Mucosa of descending colon (tissue), 3 donors: ENCODE measurements around the gene ST3GAL4. TPM values are rescaled to one million over a fixed set of nuclear protein-coding genes. Genes with fewer than 3 reads are reported as not detected.

ENCODE experiments used
- ATAC-seq: fragments of 200-7000 bp; cut with Tn5 transposase; one replicate; pipeline ENCODE4 v1.9.1; 2020; ENCODE audit warnings: mild to moderate bottlenecking, moderate library complexity
- DNase-seq, 3 donors: peaks; one replicate each; pipeline ENCODE4 v3.0.0-alpha.2; 2020
- H3K36me3 ChIP-seq: fragments of 200-600 bp; one replicate; pipeline ENCODE4 v1.8.0; 2021; ENCODE audit warnings: low read depth, mild to moderate bottlenecking
- H3K4me1 ChIP-seq: fragments of 200-600 bp; one replicate; pipeline ENCODE4 v1.8.0; 2021; ENCODE audit warnings: low read depth, mild to moderate bottlenecking
- H3K4me3 ChIP-seq: fragments of 200-600 bp; one replicate; pipeline ENCODE4 v1.8.0; 2021; ENCODE audit warnings: mild to moderate bottlenecking
- H3K9me3 ChIP-seq: fragments of 200-600 bp; one replicate; pipeline ENCODE4 v1.8.0; 2021; ENCODE audit warnings: mild to moderate bottlenecking
- intact Hi-C, 2 donors: fragments of 100-400 bp; cut with DNase I in 1 of 2; cut with micrococcal nuclease in 1 of 2; formaldehyde crosslinking; loops; one replicate each; pipeline versions ENCODE4 v1.11.0 to v1.11.1; 2022; cut with DNase I, micrococcal nuclease
- total RNA-seq, 3 donors: library from RNA; stranded (reverse); fragmentation: NEBNext Ultra II Directional in 2 of 3; extraction: Animal tissue kit (Norgen Biotek cat#: 25700) in 2 of 3; gene quantifications; one replicate each; pipeline versions ENCODE4 v1.2.1 to v1.2.4, GENCODE V29; 2021 to 2023
- TF ChIP-seq, protein P1 (sequence below): fragments of 200-600 bp; IDR thresholded peaks from one replicate; pipeline ENCODE4 v1.8.0; 2022; ENCODE audit warnings: antibody characterized with exemption, mild to moderate bottlenecking
- donor health status: DM: no; HTN: no; CAD: no; lungs with moderate emphysema.
- donor health status: DM: no; HTN: no; CAD: no.
- donor health status: DM: no; HTN: yes; CAD: no.

Gene ST3GAL4
- total RNA-seq, 3 donors from 2014 or later, result 94.7 to 460 (median 217) TPM

DNA sequence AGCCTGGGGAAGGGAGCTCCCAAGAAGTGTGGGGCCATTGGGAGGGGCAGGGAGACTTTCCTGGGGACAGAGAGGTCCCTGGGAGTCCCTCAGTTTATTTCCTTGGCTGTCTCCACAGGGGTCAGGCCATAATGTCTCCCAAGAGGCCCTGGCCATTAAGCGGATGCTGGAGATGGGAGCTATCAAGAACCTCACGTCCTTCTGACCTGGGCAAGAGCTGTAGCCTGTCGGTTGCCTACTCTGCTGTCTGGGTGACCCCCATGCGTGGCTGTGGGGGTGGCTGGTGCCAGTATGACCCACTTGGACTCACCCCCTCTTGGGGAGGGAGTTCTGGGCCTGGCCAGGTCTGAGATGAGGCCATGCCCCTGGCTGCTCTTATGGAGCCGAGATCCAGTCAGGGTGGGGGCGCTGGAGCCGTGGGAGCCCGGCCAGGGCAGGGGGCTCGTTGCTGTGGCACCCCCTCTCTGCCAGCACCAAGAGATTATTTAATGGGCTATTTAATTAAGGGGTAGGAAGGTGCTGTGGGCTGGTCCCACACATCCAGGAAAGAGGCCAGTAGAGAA, 58.4 kb downstream of the ST3GAL4 start:
- Histone ChIP-seq H3K9me3 (no peaks in the 10 kb centered on the region), H3K4me3 (no peak overlapping the region), H3K4me1 (peaks cover 12% of the 10 kb centered on the region), H3K36me3 (no peaks in the 10 kb centered on the region)
- ATAC-seq (no peak), DNase-seq (peak in 2 of 3 donors; percentile 24 to 56)
- intact Hi-C loops, result no loop called here
- TF ChIP-seq, protein P1, sequence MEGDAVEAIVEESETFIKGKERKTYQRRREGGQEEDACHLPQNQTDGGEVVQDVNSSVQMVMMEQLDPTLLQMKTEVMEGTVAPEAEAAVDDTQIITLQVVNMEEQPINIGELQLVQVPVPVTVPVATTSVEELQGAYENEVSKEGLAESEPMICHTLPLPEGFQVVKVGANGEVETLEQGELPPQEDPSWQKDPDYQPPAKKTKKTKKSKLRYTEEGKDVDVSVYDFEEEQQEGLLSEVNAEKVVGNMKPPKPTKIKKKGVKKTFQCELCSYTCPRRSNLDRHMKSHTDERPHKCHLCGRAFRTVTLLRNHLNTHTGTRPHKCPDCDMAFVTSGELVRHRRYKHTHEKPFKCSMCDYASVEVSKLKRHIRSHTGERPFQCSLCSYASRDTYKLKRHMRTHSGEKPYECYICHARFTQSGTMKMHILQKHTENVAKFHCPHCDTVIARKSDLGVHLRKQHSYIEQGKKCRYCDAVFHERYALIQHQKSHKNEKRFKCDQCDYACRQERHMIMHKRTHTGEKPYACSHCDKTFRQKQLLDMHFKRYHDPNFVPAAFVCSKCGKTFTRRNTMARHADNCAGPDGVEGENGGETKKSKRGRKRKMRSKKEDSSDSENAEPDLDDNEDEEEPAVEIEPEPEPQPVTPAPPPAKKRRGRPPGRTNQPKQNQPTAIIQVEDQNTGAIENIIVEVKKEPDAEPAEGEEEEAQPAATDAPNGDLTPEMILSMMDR, result no peak

DNA sequence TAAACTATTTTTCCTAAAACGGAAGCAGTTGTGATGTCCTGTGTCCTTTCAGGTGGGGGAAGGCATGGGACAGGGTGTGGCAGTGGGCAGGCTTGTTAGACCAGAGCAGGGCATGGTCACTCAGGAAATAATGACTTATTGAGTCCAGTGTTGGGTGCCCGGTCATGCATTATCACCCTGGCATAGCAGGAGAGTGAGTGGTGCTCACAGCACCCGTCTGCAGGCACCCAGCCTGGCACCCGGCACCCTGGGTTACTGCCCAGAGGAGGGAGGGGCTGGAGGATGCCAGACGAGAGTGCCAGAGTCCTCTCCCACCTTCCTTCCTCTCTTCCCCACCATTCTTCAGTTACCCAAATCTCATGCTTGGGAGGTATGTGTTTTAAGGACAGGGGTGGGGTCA, 59.1 kb downstream of the ST3GAL4 start:
- DNase-seq (peak in 2 of 3 donors; percentile 28 to 46), ATAC-seq (no peak)
- H3K36me3 ChIP-seq, result no peaks in the 10 kb centered on the region
- TF ChIP-seq, protein P1, result no peak
- no peak overlapping the region for H3K4me3 ChIP-seq
- intact Hi-C loops, result no loop called here
- H3K4me1 ChIP-seq, result peaks cover 12% of the 10 kb centered on the region
- no peaks in the 10 kb centered on the region for H3K9me3 ChIP-seq

DNA sequence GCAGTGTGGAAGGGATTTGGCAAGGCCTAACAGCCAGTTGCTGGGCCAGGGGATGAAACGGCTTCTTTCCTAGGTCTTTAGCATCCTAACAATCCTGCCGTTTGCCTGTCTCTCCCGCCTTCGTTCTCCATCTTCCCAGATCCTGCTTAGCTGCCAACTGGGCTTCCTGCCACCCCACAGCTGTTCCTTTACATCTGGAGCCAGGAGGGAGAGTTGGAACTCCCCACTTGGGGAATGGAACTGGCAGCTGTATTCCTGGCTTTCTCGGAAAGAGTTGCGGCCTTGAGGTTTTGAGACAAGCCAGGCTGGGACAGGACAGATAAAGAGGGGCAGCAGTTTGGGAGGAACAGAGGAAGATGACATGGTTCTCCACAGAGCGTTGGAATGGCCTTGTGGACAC, 59.6 kb downstream of the ST3GAL4 start:
- DNase-seq, result peak; percentile 65 to 75 (median 68)
- H3K4me1 ChIP-seq, result peaks cover 12% of the 10 kb centered on the region
- TF ChIP-seq, protein P1, result no peak
- H3K36me3 ChIP-seq, result no peaks in the 10 kb centered on the region
- peak; percentile 0 for ATAC-seq
- H3K4me3 ChIP-seq, result no peak overlapping the region
- intact Hi-C loops, result no loop called here
- H3K9me3 ChIP-seq, result no peaks in the 10 kb centered on the region

DNA sequence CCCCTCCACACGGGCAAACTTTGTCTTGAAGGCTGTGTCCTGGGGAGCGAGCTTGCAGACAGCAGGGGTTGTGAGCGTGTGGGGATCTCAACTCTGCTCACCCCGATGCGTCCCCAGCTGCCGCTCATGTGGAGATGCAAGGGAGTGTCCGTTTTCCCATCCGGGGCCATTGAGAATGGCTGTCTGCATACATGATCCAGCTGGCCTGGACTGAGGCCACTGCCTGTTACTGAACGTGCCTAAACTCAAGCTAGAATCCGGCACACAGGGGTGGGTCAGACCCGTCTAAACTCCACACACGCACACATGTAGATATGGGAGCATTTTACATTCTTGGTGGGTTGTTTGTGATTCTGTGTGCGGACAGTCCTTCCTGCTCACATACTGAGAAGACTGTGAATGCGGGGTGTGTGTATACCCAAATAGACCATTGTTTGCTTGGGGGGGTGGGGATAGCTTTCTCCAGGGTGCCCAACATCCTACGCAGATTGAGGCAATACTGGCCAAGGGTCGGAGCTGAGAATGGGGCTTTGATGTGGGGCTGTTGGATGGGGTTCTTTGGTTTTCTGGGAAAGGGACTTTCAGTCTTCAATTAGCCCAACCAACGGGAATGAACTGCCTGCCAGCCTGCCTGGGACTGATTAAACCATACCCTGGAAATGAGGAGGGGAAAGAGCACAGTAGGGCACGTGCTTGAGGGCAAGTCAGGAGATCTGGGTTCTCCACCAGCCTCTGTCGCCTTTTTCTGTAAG, 60.4 kb downstream of the ST3GAL4 start:
- no peaks in the 10 kb centered on the region for H3K9me3 ChIP-seq
- H3K4me3 ChIP-seq, result no peak overlapping the region
- TF ChIP-seq, protein P1, result no peak
- DNase-seq (peak; percentile 67 to 76 (median 71)), ATAC-seq (peak; percentile 9)
- H3K36me3 ChIP-seq, result no peaks in the 10 kb centered on the region
- intact Hi-C loops, result no loop called here
- H3K4me1 ChIP-seq, result peaks cover 13% of the 10 kb centered on the region

DNA sequence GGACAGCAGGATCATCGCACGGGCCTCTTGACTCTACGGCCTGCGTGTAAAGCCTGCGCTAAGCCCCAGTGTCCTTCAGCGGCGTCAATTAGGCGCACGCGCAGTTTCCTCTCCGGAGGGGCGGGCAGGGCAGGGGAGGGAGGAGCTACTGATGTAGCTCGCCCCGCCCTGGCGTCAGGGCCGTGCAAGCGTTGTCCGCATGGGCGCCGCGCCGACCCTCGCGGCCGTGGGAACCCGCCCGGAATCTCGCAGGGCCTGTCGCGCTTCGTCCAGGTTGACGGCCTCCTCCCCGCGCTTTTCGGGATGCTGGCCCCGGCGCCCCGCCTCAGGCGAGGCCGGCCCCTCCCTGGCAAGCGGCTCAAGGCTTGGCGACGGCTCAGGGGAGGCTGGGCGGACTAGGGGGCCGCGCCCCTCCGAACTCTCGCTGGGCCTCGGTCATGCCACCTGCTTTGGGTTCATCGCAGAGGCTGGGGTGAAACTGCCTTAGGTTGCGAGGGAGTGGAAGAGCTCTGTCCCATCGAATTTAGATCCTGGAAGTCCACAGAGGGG, 61.1 kb downstream of the ST3GAL4 start:
- no peak overlapping the region for H3K4me3 ChIP-seq
- TF ChIP-seq, protein P1, result no peak
- no peaks in the 10 kb centered on the region for H3K9me3 ChIP-seq
- H3K36me3 ChIP-seq, result no peaks in the 10 kb centered on the region
- peak; percentile 84 for ATAC-seq
- DNase-seq, result peak; percentile 90 to 94 (median 92)
- peaks cover 17% of the 10 kb centered on the region for H3K4me1 ChIP-seq
- intact Hi-C loops, result no loop called here
